Spinal cord (tissue), 10 donors: ENCODE data around the gene SAFB. TPM values are rescaled to one million over a fixed set of nuclear protein-coding genes. Genes with fewer than 3 reads are reported as not detected.

Source experiments
- DNase-seq, 6 donors: peaks; one replicate each; pipeline versions ENCODE4 v3.0.0 to v3.0.0-alpha.2; 2013 to 2015; ENCODE audit warnings: low spot score in 6 of 6, low read depth in 4 of 6
- H3K27ac ChIP-seq: one replicate; pipeline ENCODE4 v1.5.1; 2013; ENCODE audit warnings: low read depth, low read length, control low read depth
- H3K27me3 ChIP-seq: one replicate; pipeline ENCODE4 v1.6.1; 2013; ENCODE audit warnings: low read length; ENCODE audit not compliant: control insufficient read depth, insufficient read depth
- H3K36me3 ChIP-seq: one replicate; pipeline ENCODE4 v1.6.1; 2013; ENCODE audit warnings: low read length; ENCODE audit not compliant: control insufficient read depth, insufficient read depth
- H3K4me1 ChIP-seq: one replicate; pipeline ENCODE4 v1.6.1; 2013; ENCODE audit warnings: low read length; ENCODE audit not compliant: control insufficient read depth, insufficient read depth
- H3K4me3 ChIP-seq: one replicate; pipeline ENCODE4 v1.5.1; 2013; ENCODE audit warnings: low read depth, low read length, control low read depth
- H3K9me3 ChIP-seq: one replicate; pipeline ENCODE4 v1.6.1; 2013; ENCODE audit warnings: low read length; ENCODE audit not compliant: control insufficient read depth, insufficient read depth
- WGBS: methylation state at CpG from one replicate; pipeline ENCODE4 v1.1.5; 2013; ENCODE audit warnings: missing lambda C conversion rate; ENCODE audit not compliant: insufficient coverage; 5-methylcytosine and 5-hydroxymethylcytosine counted together
- polyA plus RNA-seq, 2 donors: library from polyadenylated mRNA; unstranded; fragments of 120-200 nt; gene quantifications; one replicate each; pipeline ENCODE4 v1.2.1, GENCODE V29; 2013; ENCODE audit not compliant: insufficient read length in 2 of 2
- total RNA-seq, 2 donors: library from RNA; depleted of rRNA in 1 of 2; stranded (reverse); fragments of 120-200 nt in 1 of 2; fragments of >200 nt in 1 of 2; gene quantifications; one replicate each; pipeline versions ENCODE4 v1.2.3 to v1.2.4, GENCODE V29; 2013 to 2014
- donor health status: healthy.

The SAFB gene
- total and polyA plus RNA-seq, 4 donors: 46.2 to 162 (median 99.0) TPM

- WGBS: 96% methylated on average over 13 of the region's 15 CpGs
Observed at GRCh38 chr19:5612891-5613865, 9.7 kb upstream of the SAFB start.

GRCh38 chr19:5615756-5616327 lies 7.0 kb upstream of the SAFB start:
- H3K36me3 ChIP-seq: peaks cover 60% of the 10 kb centered on the region
- no peaks in the 10 kb centered on the region for H3K9me3 ChIP-seq
- H3K27ac ChIP-seq: no peak overlapping the region
- peaks cover 6% of the 10 kb centered on the region for H3K4me1 ChIP-seq
- no peak for DNase-seq
- no peaks in the 10 kb centered on the region for H3K27me3 ChIP-seq
- no peak overlapping the region for H3K4me3 ChIP-seq
- WGBS: 96% methylated on average over 13 of the region's 17 CpGs

More at GRCh38 chr19:5612891-5613865, 9.7 kb upstream of the SAFB start:
- Histone ChIP-seq H3K9me3 (no peaks in the 10 kb centered on the region), H3K4me1 (no peaks in the 10 kb centered on the region), H3K36me3 (peaks cover 65% of the 10 kb centered on the region), H3K27ac (no peak overlapping the region), H3K27me3 (no peaks in the 10 kb centered on the region), H3K4me3 (no peak overlapping the region)
- DNase-seq: no peak

GRCh38 chr19:5617080-5617479 lies 5.8 kb upstream of the SAFB start:
- no CpG with 5 or more reads among the region's 1 CpG for WGBS
- Histone ChIP-seq H3K4me1 (peaks cover 15% of the 10 kb centered on the region), H3K27me3 (no peaks in the 10 kb centered on the region), H3K4me3 (no peak overlapping the region), H3K27ac (no peak overlapping the region), H3K9me3 (no peaks in the 10 kb centered on the region), H3K36me3 (peaks cover 60% of the 10 kb centered on the region)
- DNase-seq: no peak

GRCh38 chr19:5618591-5618990 lies 4.3 kb upstream of the SAFB start:
- Histone ChIP-seq H3K4me3 (no peak overlapping the region), H3K36me3 (peaks cover 49% of the 10 kb centered on the region), H3K27ac (no peak overlapping the region), H3K9me3 (no peaks in the 10 kb centered on the region), H3K4me1 (peaks cover 17% of the 10 kb centered on the region), H3K27me3 (no peaks in the 10 kb centered on the region)
- no peak for DNase-seq
- WGBS: 95% methylated on average over 9 of the region's 9 CpGs

GRCh38 chr19:5619946-5620345 lies 2.9 kb upstream of the SAFB start:
- Histone ChIP-seq H3K9me3 (no peaks in the 10 kb centered on the region), H3K4me1 (peaks cover 31% of the 10 kb centered on the region), H3K36me3 (peaks cover 39% of the 10 kb centered on the region), H3K27ac (no peak overlapping the region), H3K27me3 (no peaks in the 10 kb centered on the region), H3K4me3 (no peak overlapping the region)
- 94% methylated on average over 2 of the region's 3 CpGs for WGBS
- DNase-seq: no peak

- H3K4me3 ChIP-seq: peak overlapping the region; percentile 98
- peak overlapping the region; percentile 54 for H3K27ac ChIP-seq
- DNase-seq: peak in 2 of 6 donors; percentile 17 to 39
- H3K36me3 ChIP-seq: peaks cover 36% of the 10 kb centered on the region
- H3K4me1 ChIP-seq: peaks cover 41% of the 10 kb centered on the region
- H3K27me3 ChIP-seq: no peaks in the 10 kb centered on the region
- WGBS: 9% methylated on average over 7 of the region's 14 CpGs
- no peaks in the 10 kb centered on the region for H3K9me3 ChIP-seq
Observed at GRCh38 chr19:5621311-5621944, 1.5 kb upstream of the SAFB start.

- Histone ChIP-seq H3K4me1 (peaks cover 46% of the 10 kb centered on the region), H3K9me3 (no peaks in the 10 kb centered on the region), H3K4me3 (peak overlapping the region; percentile 98), H3K27me3 (no peaks in the 10 kb centered on the region), H3K27ac (peak overlapping the region; percentile 54), H3K36me3 (peaks cover 38% of the 10 kb centered on the region)
- DNase-seq: peak in 2 of 6 donors; percentile 12 to 40
- WGBS: under 1% methylated on average over 35 of the region's 35 CpGs
Observed at GRCh38 chr19:5621945-5622464, 878 bp upstream of the SAFB start.

GRCh38 chr19:5623397-5624017 lies 624 bp downstream of the SAFB start:
- H3K4me1 ChIP-seq: peaks cover 46% of the 10 kb centered on the region
- H3K27me3 ChIP-seq: no peaks in the 10 kb centered on the region
- H3K27ac ChIP-seq: peak overlapping the region; percentile 97
- H3K4me3 ChIP-seq: peak overlapping the region; percentile 98
- 0% methylated on average over 44 of the region's 50 CpGs for WGBS
- no peak for DNase-seq
- H3K36me3 ChIP-seq: peaks cover 43% of the 10 kb centered on the region
- no peaks in the 10 kb centered on the region for H3K9me3 ChIP-seq

- peak in 2 of 6 donors; percentile 64 to 65 for DNase-seq
- H3K27ac ChIP-seq: peak overlapping the region; percentile 97
- H3K4me1 ChIP-seq: peaks cover 43% of the 10 kb centered on the region
- peak overlapping the region; percentile 98 for H3K4me3 ChIP-seq
- no peaks in the 10 kb centered on the region for H3K9me3 ChIP-seq
- WGBS: under 1% methylated on average over 15 of the region's 20 CpGs
- no peaks in the 10 kb centered on the region for H3K27me3 ChIP-seq
- H3K36me3 ChIP-seq: peaks cover 41% of the 10 kb centered on the region
Observed at GRCh38 chr19:5624018-5624663, 1.3 kb downstream of the SAFB start.
